GM19328 (cell line): ENCODE data around the gene ADD2.
"Not testable (repeated sequence)": the region's sequence is repeated elsewhere in the genome, so short reads cannot be mapped to it uniquely, and the experiment has no call there.

Experiments
- ATAC-seq: cut with Tn5 transposase; IDR thresholded peaks from one replicate; pipeline ENCODE4 v1.9.1; 2021; ENCODE audit warnings: mild to moderate bottlenecking, moderate library complexity; ENCODE audit not compliant: unreplicated experiment

Gene ADD2

DNA sequence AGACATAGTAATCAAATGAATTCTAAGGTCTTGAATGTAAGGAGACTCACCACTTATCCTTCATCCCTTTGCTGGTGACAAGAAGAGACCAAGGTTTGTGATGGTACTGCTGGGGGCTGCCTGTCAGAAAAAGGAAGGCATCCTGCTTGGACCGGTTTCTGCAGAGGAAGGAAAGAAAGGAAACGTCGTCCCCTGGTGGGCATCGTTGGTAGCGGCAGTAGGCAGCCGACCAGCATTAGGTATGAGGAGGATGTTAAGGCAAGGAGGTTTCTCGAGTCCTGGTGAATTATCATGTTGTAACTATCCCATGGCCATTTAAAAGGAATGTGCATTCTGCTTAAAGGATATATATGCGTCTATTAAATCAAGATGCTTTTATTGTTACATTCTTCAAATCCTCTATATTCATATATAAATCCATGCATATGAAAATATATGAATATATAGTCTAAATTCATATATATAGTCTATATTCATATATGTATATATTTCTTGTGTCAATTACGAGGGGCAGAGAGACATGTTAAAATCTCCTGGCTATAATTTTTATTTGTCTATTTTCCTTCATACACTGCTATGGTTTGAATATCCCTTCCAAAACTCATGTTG, 120.0 kb downstream of the ADD2 start:
- ATAC-seq = no peak

DNA sequence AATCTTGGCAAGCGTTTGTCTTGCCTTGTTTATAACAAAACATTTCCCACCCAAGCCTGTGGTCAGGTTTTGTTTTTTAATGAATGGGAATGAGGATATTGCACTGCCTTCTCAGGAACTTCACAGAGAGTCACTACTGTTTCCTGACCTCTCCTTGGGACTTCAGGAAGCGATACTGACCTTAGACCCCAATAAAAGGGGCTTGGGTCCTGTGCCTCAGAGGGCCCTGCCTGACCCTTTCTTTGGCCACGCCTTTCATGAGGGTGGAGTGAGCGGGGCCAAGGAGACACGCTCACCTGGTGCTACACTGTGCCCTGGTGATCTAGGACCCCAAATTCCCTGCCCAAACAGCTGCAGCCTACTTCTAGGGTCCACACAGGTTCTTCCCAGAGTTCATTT, 121.6 kb downstream of the ADD2 start:
- ATAC-seq = no peak

- no peak for ATAC-seq
These were observed 122.1 kb downstream of the ADD2 start for GRCh38 chr2:70645733-70646419.

DNA sequence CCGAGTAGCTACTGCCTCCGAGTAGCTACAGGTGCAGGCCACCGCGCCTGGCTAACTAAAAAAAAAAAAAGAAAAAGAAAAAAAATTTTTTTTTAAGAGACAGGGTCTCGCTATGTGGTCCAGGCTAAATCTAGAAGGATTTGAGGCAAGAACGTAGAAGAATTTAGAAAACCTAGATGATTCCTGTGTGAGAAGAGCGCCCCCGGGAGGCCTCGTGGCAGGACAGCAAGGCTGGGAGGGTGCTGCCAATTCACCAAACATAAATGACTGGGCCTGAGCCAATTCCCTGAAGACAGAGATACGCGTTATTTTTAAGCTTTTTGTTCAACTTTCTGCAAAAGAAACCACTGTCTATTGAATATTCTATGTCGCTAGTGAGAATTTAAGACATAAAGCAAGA, 124.3 kb downstream of the ADD2 start:
- ATAC-seq = no peak

GRCh38 chr2:70641263-70641784, 126.7 kb downstream of the ADD2 start:
- ATAC-seq = no peak

DNA sequence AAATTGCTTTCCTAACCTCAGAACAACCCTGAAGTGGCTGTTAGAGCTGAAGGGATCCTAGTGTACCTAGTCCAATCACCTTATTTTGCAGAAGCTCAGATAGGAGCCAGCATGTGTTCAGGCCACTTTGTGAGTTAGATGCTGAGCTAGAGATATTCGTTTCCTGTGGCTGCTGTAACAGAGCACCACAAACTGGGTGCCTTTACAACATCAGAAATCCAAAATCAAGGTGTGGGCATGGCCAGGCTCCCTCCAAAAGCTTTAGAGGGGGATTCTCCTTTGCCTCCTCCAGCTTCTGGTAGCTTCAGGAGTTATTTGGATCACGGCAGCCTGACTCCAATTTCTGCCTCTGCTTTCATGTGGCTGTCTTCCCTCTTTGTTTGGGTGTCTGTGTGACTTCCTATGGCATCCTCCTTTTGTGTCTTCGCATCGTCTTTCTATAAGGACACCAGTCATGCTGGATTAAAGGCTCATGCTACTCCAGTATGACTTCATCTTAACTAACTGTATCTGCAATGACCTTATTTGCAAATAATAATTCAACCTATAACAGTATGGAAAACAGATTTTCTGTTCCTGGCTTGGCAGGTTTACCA, 128.1 kb downstream of the ADD2 start:
- no peak for ATAC-seq

DNA sequence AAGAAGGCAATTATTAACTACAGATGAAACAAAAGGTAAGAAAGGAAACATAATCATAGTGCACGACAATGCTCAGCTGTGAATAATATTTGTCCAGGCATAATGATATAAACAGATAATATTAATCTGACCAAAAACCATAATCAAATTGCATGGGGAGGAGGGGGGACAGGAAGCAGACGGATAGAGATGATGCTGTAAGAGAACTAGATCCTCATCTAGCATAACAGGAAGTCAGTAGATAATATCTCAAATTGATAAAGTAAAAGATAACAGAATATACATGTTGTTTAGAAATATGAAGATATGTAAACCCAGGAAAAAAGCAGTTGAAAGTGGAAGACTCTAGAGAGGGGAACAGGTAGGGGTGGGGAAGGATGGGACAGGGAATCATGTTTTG, 129.4 kb downstream of the ADD2 start:
- no peak for ATAC-seq

DNA sequence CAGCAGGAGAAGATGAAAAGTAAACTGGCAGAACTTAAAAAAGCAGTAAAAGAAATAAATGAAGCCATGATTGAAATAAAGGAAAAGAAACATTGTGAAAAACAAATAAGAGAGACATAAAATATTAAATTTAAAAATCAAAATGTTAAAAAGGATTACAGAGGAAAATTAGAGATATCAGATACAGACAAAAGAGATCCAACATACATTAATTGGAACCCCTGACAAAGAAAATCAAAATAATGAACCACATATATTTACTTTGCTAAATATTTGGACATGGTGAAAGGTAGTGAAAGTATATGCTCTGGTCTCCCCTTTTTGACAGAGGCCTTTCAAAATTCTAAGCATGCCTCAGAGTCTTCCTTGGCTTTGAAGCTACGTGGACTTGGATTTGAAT, 134.5 kb downstream of the ADD2 start:
- no peak for ATAC-seq

DNA sequence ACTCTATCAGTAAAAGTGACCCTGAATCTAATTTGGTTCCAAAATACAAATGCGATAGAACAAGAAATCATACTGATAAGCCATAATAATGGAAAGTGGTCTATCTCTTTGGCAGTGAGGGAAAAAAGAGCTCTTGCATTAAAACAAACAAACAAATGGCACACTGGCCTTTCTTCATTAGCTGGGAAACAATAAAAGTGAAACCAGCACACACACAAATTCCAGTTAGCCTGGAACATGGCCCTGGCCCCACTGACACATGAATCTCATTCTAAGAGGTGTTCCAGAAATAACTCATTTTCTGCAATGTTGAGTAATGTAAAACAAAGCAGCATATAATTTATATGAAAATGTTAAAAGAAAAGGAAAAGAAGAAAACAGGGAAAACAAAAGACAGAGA, 135.0 kb downstream of the ADD2 start:
- no peak for ATAC-seq

DNA sequence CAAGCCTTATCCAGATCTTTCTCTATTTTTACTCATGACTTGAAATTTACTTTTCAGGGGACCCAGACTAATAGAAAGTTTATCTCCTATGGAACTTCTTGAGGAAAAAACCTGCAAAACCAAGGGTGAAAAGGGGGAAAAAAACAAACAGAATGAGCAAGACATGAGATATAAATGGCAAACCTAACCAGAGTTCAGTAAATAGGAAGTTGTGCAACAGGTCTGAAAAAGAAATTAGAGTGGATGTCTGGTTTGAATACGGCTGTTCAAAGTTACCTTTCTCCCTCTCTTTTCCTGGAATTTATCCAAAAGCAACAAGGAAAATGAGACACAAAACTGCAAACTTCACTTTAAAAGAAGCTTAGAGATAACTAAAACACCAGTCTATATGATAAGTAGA, 135.6 kb downstream of the ADD2 start:
- no peak for ATAC-seq

DNA sequence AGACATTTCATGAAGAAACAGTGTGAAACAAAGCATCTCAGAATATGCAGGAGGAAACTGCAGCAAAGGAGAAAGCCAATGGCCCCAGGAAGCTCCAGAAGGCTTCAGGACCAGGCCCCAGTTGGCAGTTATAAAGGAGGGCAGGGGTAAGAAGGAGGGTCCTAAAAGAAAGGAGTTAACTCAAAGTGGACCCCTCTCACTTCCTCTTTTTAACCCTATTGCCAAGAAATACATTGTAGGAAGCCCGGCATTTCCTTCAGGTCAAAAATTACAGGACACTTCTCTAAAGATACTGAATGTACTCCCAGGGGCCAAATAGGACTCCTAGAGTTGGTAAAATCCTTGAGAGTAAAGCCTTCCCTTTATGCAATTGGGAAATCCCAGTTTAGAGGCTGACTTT, 137.2 kb downstream of the ADD2 start:
- ATAC-seq = no peak

DNA sequence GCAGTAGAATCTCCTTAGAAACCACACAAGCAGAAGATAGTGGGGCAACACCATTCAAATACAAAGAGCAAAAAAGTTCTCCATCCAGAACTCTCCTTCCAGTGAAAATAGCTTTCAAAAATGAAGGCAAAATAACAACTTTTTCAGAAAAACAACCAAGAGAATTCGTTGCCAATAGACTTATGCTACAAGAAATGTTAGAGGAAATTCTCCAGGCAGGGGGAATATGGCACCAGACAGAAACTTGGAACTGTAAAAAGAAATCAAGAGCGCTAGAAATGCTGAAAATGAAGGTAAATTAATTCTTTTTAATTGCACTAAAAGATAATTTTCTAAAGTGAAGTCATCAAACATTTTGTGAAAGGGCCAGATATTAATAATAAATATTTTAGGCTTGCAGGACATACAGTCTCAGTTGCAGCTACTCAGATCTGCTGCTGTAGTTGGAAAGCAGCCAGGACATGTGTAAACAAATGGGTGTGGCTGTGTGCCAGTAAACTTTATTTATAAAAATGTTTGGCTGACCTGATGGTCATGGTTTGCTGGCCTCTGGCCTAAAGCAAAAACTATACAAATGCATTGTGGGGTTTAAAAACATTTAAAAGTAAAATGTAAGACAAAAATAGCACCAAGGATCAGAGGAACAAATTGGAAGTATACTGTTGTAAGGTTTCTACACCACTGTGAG, 140.6 kb downstream of the ADD2 start:
- ATAC-seq = no peak

DNA sequence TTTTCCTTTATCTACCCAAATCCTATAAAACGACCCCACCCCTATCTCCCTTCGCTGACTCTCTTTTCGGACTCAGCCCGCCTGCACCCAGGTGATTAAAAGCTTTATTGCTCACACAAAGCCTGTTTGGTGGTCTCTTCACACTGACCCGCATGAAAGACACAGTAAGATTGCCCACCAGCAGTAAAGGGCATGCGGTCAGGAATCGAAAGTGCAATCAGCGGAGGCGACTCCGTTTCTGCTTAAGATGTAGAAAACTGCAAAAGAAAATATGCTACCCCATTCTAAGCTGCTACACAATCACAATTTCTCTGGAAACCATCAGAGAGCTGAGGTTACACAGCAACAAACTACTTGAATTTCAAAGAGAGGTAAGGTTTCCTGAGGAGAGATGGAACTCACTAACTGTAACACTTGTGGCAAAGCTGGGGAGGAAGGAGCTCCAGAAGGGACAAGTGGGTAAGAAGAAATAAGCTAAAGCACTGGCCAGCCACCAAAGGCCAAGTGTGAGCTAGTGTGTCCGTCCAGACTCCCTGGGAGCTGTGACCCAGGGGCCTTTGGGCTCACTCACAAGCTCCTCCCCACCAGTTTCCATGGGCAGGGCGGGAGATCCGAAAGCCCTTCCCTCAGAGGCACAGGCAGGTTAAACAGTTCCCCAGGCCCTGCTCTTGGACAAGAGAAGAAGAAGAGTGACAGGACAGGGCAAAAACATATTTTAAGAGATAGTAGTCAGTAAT, 141.6 kb downstream of the ADD2 start:
- ATAC-seq = no peak

DNA sequence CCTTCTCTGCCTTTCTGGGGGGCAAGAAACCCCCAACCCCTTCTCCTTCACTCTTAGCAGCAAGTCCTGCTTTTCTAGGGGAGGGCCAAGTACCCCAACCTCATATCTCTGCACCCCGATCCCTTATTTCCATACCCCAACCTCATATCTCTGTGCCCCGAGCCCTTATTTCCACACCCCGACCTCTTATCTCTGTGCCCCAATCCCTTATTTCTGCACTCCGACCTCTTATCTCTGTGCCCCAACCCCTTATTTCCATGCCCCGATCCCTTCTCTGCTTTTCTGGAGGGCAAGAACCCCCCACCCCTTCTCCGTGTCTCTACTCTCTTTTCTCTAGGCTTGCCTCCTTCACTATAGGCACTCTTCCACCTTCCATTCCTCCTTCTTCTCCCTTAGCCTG, 146.5 kb downstream of the ADD2 start:
- ATAC-seq = not testable (repeated sequence)

GRCh38 chr2:70620020-70620419, 148.0 kb downstream of the ADD2 start:
- ATAC-seq = no peak

- ATAC-seq = no peak
These were observed 148.8 kb downstream of the ADD2 start for GRCh38 chr2:70619167-70619566.

DNA sequence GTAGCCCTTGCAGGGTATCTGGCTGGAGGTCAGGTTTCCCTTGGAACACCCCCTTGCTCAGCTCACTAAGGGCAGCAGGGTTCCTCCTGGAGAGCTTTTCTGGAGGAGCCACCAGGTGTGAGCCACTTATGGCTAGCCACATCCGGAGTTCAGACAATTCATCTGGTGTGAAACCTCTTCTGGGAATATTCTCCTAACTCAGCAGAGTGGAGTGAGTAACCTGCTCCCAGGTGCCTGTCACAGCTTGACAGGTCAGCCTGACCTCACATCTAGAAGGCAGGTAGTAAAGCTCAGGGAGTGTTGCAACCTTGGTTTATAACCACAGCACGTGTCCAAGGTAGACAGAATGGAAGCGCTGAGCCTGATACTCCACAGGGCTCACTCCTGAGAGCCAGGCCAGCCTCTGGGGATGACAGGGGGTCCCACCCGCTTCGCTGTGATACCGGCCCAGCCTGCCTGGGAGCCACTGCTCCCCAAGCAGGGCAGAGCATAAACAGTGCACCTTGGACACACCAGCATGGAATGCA, 151.8 kb downstream of the ADD2 start:
- no peak for ATAC-seq

DNA sequence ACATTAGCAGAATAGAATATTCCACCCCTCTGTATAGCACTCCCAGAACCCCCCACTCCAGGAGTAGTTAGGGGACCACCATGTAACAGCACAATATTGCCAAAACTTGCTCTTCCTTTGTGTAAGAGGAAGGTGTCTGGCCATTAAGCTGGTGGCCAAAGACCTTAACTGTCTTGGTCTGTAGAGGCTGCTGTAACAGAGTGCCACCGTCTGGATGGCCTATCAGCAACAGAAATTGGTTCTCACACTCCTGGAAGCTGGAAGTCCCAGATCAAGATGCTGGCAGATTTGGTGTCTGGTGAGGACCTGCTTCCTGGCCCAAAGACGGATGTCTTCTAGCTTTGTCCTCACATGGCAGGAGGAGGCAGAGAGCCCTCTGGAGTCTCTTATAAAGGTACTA, 152.8 kb downstream of the ADD2 start:
- no peak for ATAC-seq

DNA sequence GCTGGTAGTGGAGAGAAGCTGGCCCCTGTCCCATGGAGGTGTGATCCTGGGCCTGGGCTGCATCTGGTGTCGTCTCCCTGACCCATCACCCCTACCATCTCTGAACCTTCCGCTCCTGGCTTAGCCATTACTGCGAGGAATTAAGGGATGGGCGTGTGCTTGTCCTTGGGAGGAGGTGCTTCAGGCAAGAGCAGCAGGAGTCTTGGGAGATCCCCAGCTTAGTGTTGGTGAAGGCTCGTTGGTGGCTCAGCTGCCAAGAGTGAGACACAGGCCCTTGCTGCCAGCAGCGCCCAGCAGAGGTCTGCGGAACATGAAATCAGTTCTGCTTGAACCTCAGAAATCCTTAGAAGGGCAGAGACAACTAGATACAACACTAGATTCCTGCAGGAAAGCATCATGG, 154.5 kb downstream of the ADD2 start:
- no peak for ATAC-seq

GRCh38 chr2:70612574-70612973, 155.4 kb downstream of the ADD2 start:
- ATAC-seq = no peak

DNA sequence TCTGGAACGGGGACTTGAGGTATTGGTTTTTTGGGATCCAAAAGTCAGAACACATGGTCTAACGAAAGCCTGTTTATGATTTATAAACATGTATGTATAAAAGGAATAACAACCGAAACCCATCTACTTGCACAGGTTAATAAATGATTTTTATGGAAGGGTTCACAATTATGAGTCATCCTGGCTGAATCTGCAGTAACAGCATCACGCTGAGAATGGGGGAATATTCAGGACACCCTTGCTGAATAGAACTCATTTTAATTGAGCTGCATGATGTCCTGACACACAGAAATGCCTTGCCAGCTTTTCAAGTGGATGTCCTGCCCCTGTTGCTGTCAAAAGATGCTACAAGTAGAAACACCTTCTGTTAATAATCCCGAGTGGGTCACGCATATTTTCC, 159.6 kb downstream of the ADD2 start:
- no peak for ATAC-seq
